ENCODE data around the gene PMF1. TPM values are rescaled to one million over a fixed set of nuclear protein-coding genes. Genes with fewer than 3 reads are reported as not detected.

The PMF1 gene
- total and polyA plus RNA-seq, 2 of the 13 experiments (the other 11 are each of a cell fraction or from before 2014, with no cell fraction given): 72.5 to 89.0 TPM

DNA sequence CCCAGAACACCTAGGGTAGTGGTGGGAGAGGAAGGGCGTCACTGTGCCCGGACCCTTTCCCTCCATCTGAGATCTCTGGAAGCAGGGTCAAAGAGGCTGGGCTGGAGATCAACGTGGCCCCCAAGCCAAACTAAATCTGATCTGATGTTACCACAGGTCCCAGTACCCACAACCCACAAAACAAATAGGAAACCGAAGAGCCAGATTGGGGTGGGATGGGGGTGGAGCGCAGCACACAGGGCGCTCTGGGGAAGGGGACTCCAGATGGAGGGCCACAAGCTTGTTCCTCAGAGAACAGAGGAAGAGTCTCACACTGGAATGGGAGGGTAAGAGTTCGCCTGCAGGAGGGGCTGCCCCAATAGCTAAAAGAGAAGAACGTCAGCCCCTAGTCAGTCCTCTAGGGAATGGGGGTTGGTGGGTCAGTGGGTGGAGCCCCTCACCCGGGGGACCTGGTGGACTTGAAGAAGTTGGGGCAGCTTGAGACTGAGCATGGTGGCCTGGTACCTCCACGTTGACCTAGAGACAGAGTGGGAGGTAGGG is 33.5 kb downstream of the PMF1 start:
- Histone ChIP-seq H2AFZ (ENCODE audit: low read length) (no peak overlapping the region), H4K20me1 (ENCODE audit: insufficient read depth, low read length) (no peaks in the 10 kb centered on the region), H3K27ac (ENCODE audit: extremely low read length, insufficient read depth, low read length) (no peak overlapping the region), H3K4me3 (replicated peaks in 1 of 3; ENCODE audit: insufficient read depth in 1 of 3, low read depth in 2 of 3, low read length in 3 of 3) (peak overlapping the region; percentile 28 to 65 (median 30); a peak in 4 of 6 replicates), H3K4me2 (ENCODE audit: low read depth, low read length) (peak overlapping the region; percentile 92), H3K4me1 (ENCODE audit: insufficient read depth, low read length) (peaks cover 34% of the 10 kb centered on the region), H3K36me3 (replicated peaks in 1 of 2; ENCODE audit: control insufficient read depth in 1 of 2, insufficient read depth in 2 of 2, low read length in 2 of 2) (peaks cover 9 to 20% of the 10 kb centered on the region in 2 experiments; a peak in 4 of 5 replicates), H3K79me2 (ENCODE audit: insufficient read depth, low read length) (no peaks in the 10 kb centered on the region), H3K9me3 (ENCODE audit: low read length) (no peaks in the 10 kb centered on the region), H3K9ac (ENCODE audit: insufficient read depth, low read depth, low read length) (peak overlapping the region; percentile 53), H3K27me3 (ENCODE audit: control insufficient read depth in 1 of 2, insufficient read depth in 2 of 2, low read length in 2 of 2) (no peaks in the 10 kb centered on the region)
- intact Hi-C loops (cut with micrococcal nuclease; ENCODE audit: unreplicated experiment): no loop called here
- 47% methylated on average over 9 of the region's 10 CpGs for WGBS (ENCODE audit: low lambda C conversion rate)
- no TSS peak for BruUV-seq (replicated peaks)
- POLR2A ChIA-PET: interaction anchor here (0.8 to 1.5 kb wide), 5 partner anchors 9 to 36 kb away, joined by 3 to 7 read pairs (median 3); partner anchors contain the start of gene SMG5
- in situ Hi-C loops (cut with HindIII; ENCODE audit: extremely low pct_ligation_motif_present, low pct_unique_long_range_greater_than_20kb): no loop called here
- ATAC-seq: no peak
- no peak for FAIRE-seq
- CTCF ChIA-PET (ENCODE audit: low intra/inter-chr PET ratio, low total read pairs): no interaction called here
- DNase-seq (ENCODE audit: low spot score): no peak
- TF ChIP-seq MIXL1 (CRISPR knock-in tag; IDR thresholded peaks at IDR 0.05) (no peak), ZNF619 (CRISPR knock-in tag; IDR thresholded peaks at IDR 0.05) (0 out of 2 replicates have a peak, but pooled peaks have one; percentile 10), CAMTA2 (CRISPR knock-in tag; IDR thresholded peaks at IDR 0.05; ENCODE audit: borderline replicate concordance) (no peak), ZNF510 (CRISPR knock-in tag; IDR thresholded peaks at IDR 0.05; ENCODE audit: low read depth) (no peak), RNF2 (conservative IDR thresholded peaks at IDR 0.05; ENCODE audit: low read depth) (0 out of 2 replicates have a peak, but pooled peaks have one; percentile 7), ZNF337 (CRISPR knock-in tag; IDR thresholded peaks at IDR 0.05; ENCODE audit: borderline replicate concordance, low read depth) (no peak), BORCS8-MEF2B (CRISPR knock-in tag; IDR thresholded peaks at IDR 0.05) (no peak)
- TF ChIP-seq, protein P1, sequence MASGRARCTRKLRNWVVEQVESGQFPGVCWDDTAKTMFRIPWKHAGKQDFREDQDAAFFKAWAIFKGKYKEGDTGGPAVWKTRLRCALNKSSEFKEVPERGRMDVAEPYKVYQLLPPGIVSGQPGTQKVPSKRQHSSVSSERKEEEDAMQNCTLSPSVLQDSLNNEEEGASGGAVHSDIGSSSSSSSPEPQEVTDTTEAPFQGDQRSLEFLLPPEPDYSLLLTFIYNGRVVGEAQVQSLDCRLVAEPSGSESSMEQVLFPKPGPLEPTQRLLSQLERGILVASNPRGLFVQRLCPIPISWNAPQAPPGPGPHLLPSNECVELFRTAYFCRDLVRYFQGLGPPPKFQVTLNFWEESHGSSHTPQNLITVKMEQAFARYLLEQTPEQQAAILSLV (CRISPR knock-in tag; IDR thresholded peaks at IDR 0.05; ENCODE audit: borderline replicate concordance): no peak
- TF ChIP-seq, protein P2, sequence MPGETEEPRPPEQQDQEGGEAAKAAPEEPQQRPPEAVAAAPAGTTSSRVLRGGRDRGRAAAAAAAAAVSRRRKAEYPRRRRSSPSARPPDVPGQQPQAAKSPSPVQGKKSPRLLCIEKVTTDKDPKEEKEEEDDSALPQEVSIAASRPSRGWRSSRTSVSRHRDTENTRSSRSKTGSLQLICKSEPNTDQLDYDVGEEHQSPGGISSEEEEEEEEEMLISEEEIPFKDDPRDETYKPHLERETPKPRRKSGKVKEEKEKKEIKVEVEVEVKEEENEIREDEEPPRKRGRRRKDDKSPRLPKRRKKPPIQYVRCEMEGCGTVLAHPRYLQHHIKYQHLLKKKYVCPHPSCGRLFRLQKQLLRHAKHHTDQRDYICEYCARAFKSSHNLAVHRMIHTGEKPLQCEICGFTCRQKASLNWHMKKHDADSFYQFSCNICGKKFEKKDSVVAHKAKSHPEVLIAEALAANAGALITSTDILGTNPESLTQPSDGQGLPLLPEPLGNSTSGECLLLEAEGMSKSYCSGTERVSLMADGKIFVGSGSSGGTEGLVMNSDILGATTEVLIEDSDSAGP (CRISPR knock-in tag; IDR thresholded peaks at IDR 0.05; ENCODE audit: borderline replicate concordance): 0 out of 2 replicates have a peak, but pooled peaks have one; percentile 1
- TF ChIP-seq, protein P3, sequence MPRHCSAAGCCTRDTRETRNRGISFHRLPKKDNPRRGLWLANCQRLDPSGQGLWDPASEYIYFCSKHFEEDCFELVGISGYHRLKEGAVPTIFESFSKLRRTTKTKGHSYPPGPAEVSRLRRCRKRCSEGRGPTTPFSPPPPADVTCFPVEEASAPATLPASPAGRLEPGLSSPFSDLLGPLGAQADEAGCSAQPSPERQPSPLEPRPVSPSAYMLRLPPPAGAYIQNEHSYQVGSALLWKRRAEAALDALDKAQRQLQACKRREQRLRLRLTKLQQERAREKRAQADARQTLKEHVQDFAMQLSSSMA (CRISPR knock-in tag; IDR thresholded peaks at IDR 0.05): no peak
- TF ChIP-seq, protein P4, sequence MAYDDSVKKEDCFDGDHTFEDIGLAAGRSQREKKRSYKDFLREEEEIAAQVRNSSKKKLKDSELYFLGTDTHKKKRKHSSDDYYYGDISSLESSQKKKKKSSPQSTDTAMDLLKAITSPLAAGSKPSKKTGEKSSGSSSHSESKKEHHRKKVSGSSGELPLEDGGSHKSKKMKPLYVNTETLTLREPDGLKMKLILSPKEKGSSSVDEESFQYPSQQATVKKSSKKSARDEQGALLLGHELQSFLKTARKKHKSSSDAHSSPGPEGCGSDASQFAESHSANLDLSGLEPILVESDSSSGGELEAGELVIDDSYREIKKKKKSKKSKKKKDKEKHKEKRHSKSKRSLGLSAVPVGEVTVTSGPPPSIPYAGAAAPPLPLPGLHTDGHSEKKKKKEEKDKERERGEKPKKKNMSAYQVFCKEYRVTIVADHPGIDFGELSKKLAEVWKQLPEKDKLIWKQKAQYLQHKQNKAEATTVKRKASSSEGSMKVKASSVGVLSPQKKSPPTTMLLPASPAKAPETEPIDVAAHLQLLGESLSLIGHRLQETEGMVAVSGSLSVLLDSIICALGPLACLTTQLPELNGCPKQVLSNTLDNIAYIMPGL (CRISPR knock-in tag; IDR thresholded peaks at IDR 0.05; ENCODE audit: borderline replicate concordance in 1 of 2, low read depth in 1 of 2): 0 out of 4 replicates have a peak, but pooled peaks of 1 of the 2 experiments have one; percentile 0

Measured in HepG2 (cell line).